GM19240 (cell line): ENCODE data around the gene MACO1.
A peak's percentile ranks its signal among the peaks of the same experiment; 100 is the strongest.
"Not testable (repeated sequence)": the region's sequence is repeated elsewhere in the genome, so short reads cannot be mapped to it uniquely, and the experiment has no call there.

ENCODE experiments used
- DNase-seq: peaks from one replicate; pipeline ENCODE4 v3.0.0; 2011; ENCODE audit warnings: low spot score; ENCODE audit not compliant: insufficient read length

The MACO1 gene

GRCh38 chr1:25487628-25488027, 56.9 kb downstream of the MACO1 start:
- no peak for DNase-seq

GRCh38 chr1:25492323-25492722, 61.6 kb downstream of the MACO1 start:
- no peak for DNase-seq

- DNase-seq: no peak
These were observed 64.3 kb downstream of the MACO1 start for GRCh38 chr1:25494952-25495351.

- no peak for DNase-seq
These were observed 70.0 kb downstream of the MACO1 start for GRCh38 chr1:25500694-25501093.

GRCh38 chr1:25501235-25502058, 70.8 kb downstream of the MACO1 start:
- no peak for DNase-seq

GRCh38 chr1:25502957-25503356, 72.3 kb downstream of the MACO1 start:
- DNase-seq: no peak

GRCh38 chr1:25503551-25504426, 73.1 kb downstream of the MACO1 start:
- DNase-seq: no peak

GRCh38 chr1:25504706-25505595, 74.3 kb downstream of the MACO1 start:
- no peak for DNase-seq

- DNase-seq: no peak
These were observed 75.1 kb downstream of the MACO1 start for GRCh38 chr1:25505656-25506385.

GRCh38 chr1:25506566-25507463, 76.1 kb downstream of the MACO1 start:
- not testable (repeated sequence) for DNase-seq

- DNase-seq: no peak
These were observed 83.0 kb downstream of the MACO1 start for GRCh38 chr1:25513666-25514065.

GRCh38 chr1:25515033-25515432, 84.3 kb downstream of the MACO1 start:
- no peak for DNase-seq

GRCh38 chr1:25516686-25517085, 86.0 kb downstream of the MACO1 start:
- no peak for DNase-seq

GRCh38 chr1:25517476-25518394, 87.0 kb downstream of the MACO1 start:
- DNase-seq: no peak

GRCh38 chr1:25519624-25520023, 88.9 kb downstream of the MACO1 start:
- DNase-seq: no peak

- peak; percentile 48 for DNase-seq
These were observed 89.9 kb downstream of the MACO1 start for GRCh38 chr1:25520446-25521061.

- no peak for DNase-seq
These were observed 91.4 kb downstream of the MACO1 start for GRCh38 chr1:25522031-25522655.

- no peak for DNase-seq
These were observed 92.8 kb downstream of the MACO1 start for GRCh38 chr1:25523542-25523941.
